Measurements from ENCODE around the gene IGFBP4. TPM values are rescaled to one million over a fixed set of nuclear protein-coding genes. Genes with fewer than 3 reads are reported as not detected.

The IGFBP4 gene
- total and polyA plus RNA-seq, 10 of the 15 experiments (the other 5 are each of a cell fraction or from before 2014, with no cell fraction given), result 2.4 to 22.3 (median 6.6) TPM

GRCh38 chr17:40427002-40427491 lies 16.2 kb upstream of the IGFBP4 start:
- no peaks in the 10 kb centered on the region for H3K36me3 ChIP-seq (ENCODE audit: control insufficient read depth in 2 of 2, insufficient read depth in 2 of 2, low read length in 1 of 2)
- DNase-seq (ENCODE audit: low read depth, low spot score) (no peak), FAIRE-seq (no peak), ATAC-seq (peak; percentile 59)
- POLR2A ChIA-PET, result interaction anchor here (0.5 kb wide), 1 partner anchor 38 kb away, joined by 3 read pairs; no protein-coding TSS in a partner anchor
- H3K4me2 ChIP-seq (ENCODE audit: control insufficient read depth, insufficient read depth), result no peak overlapping the region
- peaks cover 0 to 3% of the 10 kb centered on the region in 2 experiments; a peak in 1 of 4 replicates for H3K27me3 ChIP-seq (replicated peaks in 1 of 2; ENCODE audit: control insufficient read depth in 2 of 2, insufficient read depth in 2 of 2, low read length in 1 of 2)
- no peak overlapping the region for H3K4me3 ChIP-seq
- SMC1A ChIA-PET (ENCODE audit: uncharacterized antibody, unreplicated experiment), result interaction anchor here (0.8 to 2.1 kb wide), 7 partner anchors 9 to 106 kb away, joined by 3 to 9 read pairs (median 6); partner anchors contain the start of genes IGFBP4 and TOP2A
- H3K9me3 ChIP-seq (replicated peaks; ENCODE audit: control insufficient read depth, insufficient read depth, low read length), result no peaks in the 10 kb centered on the region; the same call in 2 of the 3 replicates
- RAD21 ChIA-PET (ENCODE audit: unreplicated experiment), result interaction anchor here (0.8 kb wide), 1 partner anchor 9 kb away, joined by 3 read pairs; the partner anchor contains the start of gene TOP2A
- H3K4me1 ChIP-seq (ENCODE audit: control insufficient read depth, insufficient read depth, low read length), result peaks cover 2% of the 10 kb centered on the region; the same call in 1 of the 2 replicates
- no peak overlapping the region for H3K27ac ChIP-seq (ENCODE audit: control insufficient read depth, insufficient read depth)
- CTCF ChIA-PET, result interaction anchor here (0.8 to 2.4 kb wide), 14 partner anchors 10 to 207 kb away, joined by 3 to 15 read pairs (median 4); partner anchors contain the start of genes TOP2A and WIPF2
- intact Hi-C loops (cut with micrococcal nuclease; ENCODE audit: unreplicated experiment) (no loop called here), in situ Hi-C loops (cut with MboI) (loop anchor here (25.0 kb wide), 1 partner anchor 110 kb away; no protein-coding TSS in a partner anchor)
- no peak overlapping the region for H2AFZ ChIP-seq (ENCODE audit: control insufficient read depth, low read depth, low read length)
- H3K79me2 ChIP-seq (ENCODE audit: control insufficient read depth, insufficient read depth, low read length), result no peaks in the 10 kb centered on the region
- TF ChIP-seq IKZF1 (conservative IDR thresholded peaks at IDR 0.05) (no peak), CBX5 (IDR thresholded peaks at IDR 0.05; ENCODE audit: low read depth) (no peak), RUNX3 (IDR thresholded peaks at IDR 0.05; ENCODE audit: low read length) (peak; percentile 68), CTCF (IDR thresholded peaks at IDR 0.05 in 2 of 3, conservative IDR thresholded peaks at IDR 0.05 in 1 of 3; ENCODE audit: control insufficient read depth in 2 of 3, extremely low read depth in 1 of 3, insufficient read depth in 1 of 3, low read depth in 3 of 3, low read length in 3 of 3) (0 out of 6 replicates have a peak, but pooled peaks of 1 of the 3 experiments have one; percentile 0)
- no peaks in the 10 kb centered on the region for H4K20me1 ChIP-seq (ENCODE audit: control insufficient read depth, insufficient read depth)
- H3K9ac ChIP-seq (ENCODE audit: control insufficient read depth, insufficient read depth, low read length), result no peak overlapping the region
- BruUV-seq (replicated peaks), result no TSS peak
